HL-60 (cell line): ENCODE results near the gene EIF2S1.

Source experiments
- CTCF ChIP-seq: IDR thresholded peaks from one replicate; pipeline ENCODE4 v1.5.1; 2011; ENCODE audit warnings: low read length, control low read depth, inconsistent platforms; ENCODE audit not compliant: insufficient read depth
- POLR2AphosphoS5 ChIP-seq: IDR thresholded peaks from 2 replicates; pipeline ENCODE4 v1.6.1; 2012; ENCODE audit warnings: low read depth
- REST ChIP-seq: IDR thresholded peaks from 2 replicates; pipeline ENCODE4 v1.6.1; 2012; ENCODE audit warnings: low read depth; ENCODE audit not compliant: insufficient replicate concordance

- no peak for TF ChIP-seq REST
- TF ChIP-seq CTCF = no peak
- no peak for TF ChIP-seq POLR2AphosphoS5
Measured at GRCh38 chr14:67392123-67392522, 32.0 kb downstream of the EIF2S1 start.
